ENCODE measurements around the gene FGFR4.

FGFR4 gene

DNA sequence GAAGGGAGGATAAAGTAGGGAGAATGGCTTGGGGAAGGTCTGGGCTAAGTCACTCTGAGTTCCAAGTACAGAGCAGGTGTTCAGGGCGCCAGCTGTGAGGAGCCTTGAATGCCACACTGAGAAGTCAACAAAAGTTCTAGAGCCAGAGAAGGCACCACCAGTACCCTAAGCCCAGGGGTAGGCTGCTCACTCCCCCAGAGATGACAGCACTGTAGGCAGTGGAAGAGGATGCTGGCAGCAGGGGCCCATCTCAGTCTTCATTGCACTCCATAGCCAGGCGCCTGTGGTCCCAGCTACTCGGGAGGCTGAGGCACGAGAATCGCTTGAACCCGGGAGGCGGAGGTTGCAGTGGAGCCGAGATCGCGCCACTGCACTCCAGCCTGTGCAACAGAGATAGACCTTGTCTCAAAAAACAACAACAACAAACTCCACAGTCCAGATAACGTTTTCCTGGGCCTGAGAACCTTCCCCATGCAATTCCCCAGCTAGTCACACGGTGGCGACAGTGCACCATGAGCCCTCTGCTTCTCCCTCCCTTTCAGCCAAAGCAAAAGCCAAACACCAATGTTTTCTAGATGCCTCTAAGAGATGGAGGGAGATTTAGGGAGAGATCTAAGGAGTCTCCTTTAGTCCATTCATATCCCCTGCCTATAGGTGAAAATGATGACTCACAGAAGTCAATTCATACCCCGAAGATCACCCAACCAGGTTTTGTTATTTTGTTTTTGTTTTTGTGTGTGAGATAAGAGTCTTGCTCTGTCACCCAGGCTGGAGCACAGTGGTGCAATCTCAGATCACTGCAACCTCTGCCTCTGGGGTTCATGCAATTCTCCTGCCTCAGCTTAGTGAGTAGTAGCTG, 27.1 kb downstream of the FGFR4 start:
- no peak for DNase-seq (ENCODE audit: low read depth)
- no peak overlapping the region for H3K4me3 ChIP-seq (ENCODE audit: low read length)
- peak; percentile 100 for TF ChIP-seq CTCF (conservative IDR thresholded peaks at IDR 0.05; ENCODE audit: low read depth, low read length)

DNA sequence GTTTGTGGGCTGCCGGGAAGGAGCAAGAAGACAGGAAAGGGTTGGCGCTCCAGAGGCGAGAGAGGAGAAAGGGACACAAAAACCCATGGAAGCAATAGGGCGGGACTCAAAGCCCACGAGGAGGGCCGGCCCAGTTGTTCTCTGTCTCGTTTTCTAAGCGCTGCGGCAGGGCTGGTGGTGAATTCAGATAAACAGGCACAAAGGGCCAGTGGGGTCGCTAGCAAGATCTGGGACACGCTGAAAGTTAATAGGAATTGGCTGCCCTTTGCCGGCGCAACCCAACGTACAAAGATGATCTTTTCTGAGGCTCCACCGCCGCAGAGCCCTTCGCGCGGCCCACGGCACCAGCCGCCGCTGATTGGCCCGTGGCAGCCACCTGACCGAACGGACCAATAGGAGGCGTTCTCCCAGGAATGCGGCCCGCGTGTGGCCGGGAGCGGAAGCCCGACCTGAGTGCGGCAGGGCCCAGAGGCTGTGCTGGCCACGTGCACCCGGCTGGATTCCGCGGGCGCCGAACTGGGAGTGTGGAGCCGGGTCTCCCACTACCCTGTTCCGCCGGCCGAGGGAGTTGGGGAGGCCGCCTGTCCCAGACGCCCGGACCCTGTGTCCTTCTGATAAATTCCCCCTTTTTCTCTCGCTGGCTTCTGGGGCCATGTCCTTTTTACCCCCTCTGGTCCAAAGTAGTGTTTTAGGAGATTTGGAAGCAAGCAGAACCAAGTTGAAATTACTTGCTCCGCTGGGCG, 30.1 kb downstream of the FGFR4 start:
- TF ChIP-seq CTCF (conservative IDR thresholded peaks at IDR 0.05; ENCODE audit: low read depth, low read length), result no peak
- no peak overlapping the region for H3K4me3 ChIP-seq (ENCODE audit: low read length)
- DNase-seq (ENCODE audit: low read depth), result no peak

- TF ChIP-seq CTCF (conservative IDR thresholded peaks at IDR 0.05; ENCODE audit: low read depth, low read length), result no peak
- no peak overlapping the region for H3K4me3 ChIP-seq (ENCODE audit: low read length)
- DNase-seq (ENCODE audit: low read depth), result no peak
These were observed 30.8 kb downstream of the FGFR4 start for GRCh38 chr5:177117441-177118045.

DNA sequence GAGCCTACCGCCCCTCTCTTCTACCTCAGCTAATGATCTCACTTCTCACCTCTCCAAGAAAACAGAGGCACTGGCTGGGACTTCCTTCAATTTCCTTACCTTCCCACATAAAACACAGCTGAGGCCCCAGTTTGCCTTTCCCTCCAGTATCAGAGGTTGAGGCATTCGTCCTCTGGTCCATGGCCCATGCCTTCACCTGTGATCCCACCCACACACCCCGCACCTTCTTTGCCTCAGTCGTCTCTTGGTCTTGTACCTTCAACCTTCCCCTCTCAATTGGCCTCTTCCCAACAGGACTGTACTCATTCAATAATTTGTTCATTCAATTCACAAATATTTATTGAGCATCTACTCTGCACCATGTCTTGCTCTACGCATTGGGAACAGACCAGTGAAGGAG, 35.9 kb downstream of the FGFR4 start:
- no peak for DNase-seq (ENCODE audit: low read depth)
- TF ChIP-seq CTCF (conservative IDR thresholded peaks at IDR 0.05; ENCODE audit: low read depth, low read length), result no peak
- H3K4me3 ChIP-seq (ENCODE audit: low read length), result no peak overlapping the region

GRCh38 chr5:177123789-177124485, 37.2 kb downstream of the FGFR4 start:
- no peak overlapping the region for H3K4me3 ChIP-seq (ENCODE audit: low read length)
- DNase-seq (ENCODE audit: low read depth), result no peak
- TF ChIP-seq CTCF (conservative IDR thresholded peaks at IDR 0.05; ENCODE audit: low read depth, low read length), result no peak

- DNase-seq (ENCODE audit: low read depth), result no peak
- no peak for TF ChIP-seq CTCF (conservative IDR thresholded peaks at IDR 0.05; ENCODE audit: low read depth, low read length)
These were observed 37.8 kb downstream of the FGFR4 start for GRCh38 chr5:177124486-177124991.

More at GRCh38 chr5:177124486-177124991, 37.8 kb downstream of the FGFR4 start:
- no peak overlapping the region for H3K4me3 ChIP-seq (ENCODE audit: low read length)
